DOHH2 (cell line): Measurements from ENCODE around the gene CBFB.

Experiments used
- H3F3A ChIP-seq: fragments of 200-600 bp; sonication (generic), shearing (Covaris generic); 2 replicates; pipeline ENCODE4 v1.6.0; 2016; ENCODE audit warnings: antibody characterized with exemption, mild to moderate bottlenecking; ENCODE audit not compliant: control insufficient read depth, insufficient read depth
- H3K27ac ChIP-seq: fragments of 200-600 bp; sonication (generic); 2 replicates; pipeline ENCODE4 v1.5.1; 2014; ENCODE audit warnings: low read depth, mild to moderate bottlenecking, low read length, moderate library complexity
- H3K27me3 ChIP-seq: fragments of 200-600 bp; sonication (generic); 2 replicates; pipeline ENCODE4 v1.6.1; 2014; ENCODE audit warnings: mild to moderate bottlenecking, low read length, mixed read lengths; ENCODE audit not compliant: control insufficient read depth
- H3K36me3 ChIP-seq: fragments of 200-600 bp; sonication (generic); 2 replicates; pipeline ENCODE4 v1.6.1; 2014; ENCODE audit warnings: mild to moderate bottlenecking, low read length, moderate library complexity, mixed read lengths; ENCODE audit not compliant: control insufficient read depth
- H3K4me1 ChIP-seq: fragments of 200-600 bp; sonication (generic); 2 replicates; pipeline ENCODE4 v1.6.1; 2014; ENCODE audit warnings: mild to moderate bottlenecking, low read length, mixed read lengths; ENCODE audit not compliant: control insufficient read depth
- H3K4me2 ChIP-seq: fragments of 200-600 bp; sonication (generic); 2 replicates; pipeline ENCODE4 v1.6.0; 2014; ENCODE audit warnings: mild to moderate bottlenecking, low read length, moderate library complexity
- H3K4me3 ChIP-seq: fragments of 200-600 bp; sonication (generic); 2 replicates; pipeline ENCODE4 v1.5.1; 2014; ENCODE audit warnings: mild to moderate bottlenecking, low read length, mixed read lengths
- H3K79me2 ChIP-seq: fragments of 200-600 bp; sonication (generic); 2 replicates; pipeline ENCODE4 v1.6.1; 2014; ENCODE audit warnings: mild to moderate bottlenecking, low read length, mixed read lengths; ENCODE audit not compliant: control insufficient read depth
- H3K9me2 ChIP-seq: fragments of 200-600 bp; sonication (generic); replicated peaks from 2 replicates; pipeline ENCODE4 v1.6.1; 2014; ENCODE audit warnings: mild to moderate bottlenecking, low read length, mixed read lengths; ENCODE audit not compliant: control insufficient read depth
- H3K9me3 ChIP-seq: fragments of 200-600 bp; sonication (generic); 2 replicates; pipeline ENCODE4 v1.6.1; 2014; ENCODE audit warnings: antibody characterized with exemption, low read length, mixed read lengths; ENCODE audit not compliant: control insufficient read depth, insufficient read depth
- H4K20me1 ChIP-seq: fragments of 200-600 bp; sonication (generic); 2 replicates; pipeline ENCODE4 v1.6.0; 2014; ENCODE audit warnings: low read depth, mild to moderate bottlenecking, antibody characterized with exemption, low read length, moderate library complexity; ENCODE audit not compliant: control insufficient read depth, insufficient read depth
- EZH2phosphoT487 ChIP-seq: fragments of 200-600 bp; sonication (generic); IDR thresholded peaks from 2 replicates; pipeline ENCODE4 v1.6.1; 2017; ENCODE audit warnings: borderline replicate concordance, mild to moderate bottlenecking, antibody characterized with exemption, low read length, moderate library complexity, mixed read lengths
- TF ChIP-seq, protein P1 (sequence below): fragments of 200-600 bp; sonication (generic); IDR thresholded peaks from one replicate; pipeline ENCODE4 v1.5.1; 2014; ENCODE audit warnings: antibody characterized with exemption, mild to moderate bottlenecking, low read depth, low read length; ENCODE audit not compliant: poor library complexity, severe bottlenecking

Gene CBFB

DNA sequence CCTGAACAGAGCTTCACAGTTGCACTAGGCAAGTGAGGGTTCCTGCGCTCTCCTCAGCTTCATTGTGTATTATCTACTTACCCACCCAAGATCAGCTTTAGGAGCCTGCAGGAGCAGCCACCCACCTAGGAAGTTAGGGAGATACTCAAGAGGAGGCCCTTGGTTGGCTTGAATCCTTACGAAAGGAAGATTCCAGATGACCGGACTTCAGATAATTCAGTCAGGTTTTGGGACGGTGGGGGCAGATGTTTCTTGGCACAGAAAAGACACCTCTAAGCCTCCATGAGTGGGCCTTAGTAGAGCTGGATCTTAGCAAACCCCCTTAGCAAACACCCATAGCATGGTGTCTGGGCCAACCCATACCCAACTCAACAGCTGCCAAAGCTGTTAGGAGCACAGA, 2.4 kb upstream of the CBFB start:
- TF ChIP-seq EZH2phosphoT487 = no peak
- TF ChIP-seq, protein P1, sequence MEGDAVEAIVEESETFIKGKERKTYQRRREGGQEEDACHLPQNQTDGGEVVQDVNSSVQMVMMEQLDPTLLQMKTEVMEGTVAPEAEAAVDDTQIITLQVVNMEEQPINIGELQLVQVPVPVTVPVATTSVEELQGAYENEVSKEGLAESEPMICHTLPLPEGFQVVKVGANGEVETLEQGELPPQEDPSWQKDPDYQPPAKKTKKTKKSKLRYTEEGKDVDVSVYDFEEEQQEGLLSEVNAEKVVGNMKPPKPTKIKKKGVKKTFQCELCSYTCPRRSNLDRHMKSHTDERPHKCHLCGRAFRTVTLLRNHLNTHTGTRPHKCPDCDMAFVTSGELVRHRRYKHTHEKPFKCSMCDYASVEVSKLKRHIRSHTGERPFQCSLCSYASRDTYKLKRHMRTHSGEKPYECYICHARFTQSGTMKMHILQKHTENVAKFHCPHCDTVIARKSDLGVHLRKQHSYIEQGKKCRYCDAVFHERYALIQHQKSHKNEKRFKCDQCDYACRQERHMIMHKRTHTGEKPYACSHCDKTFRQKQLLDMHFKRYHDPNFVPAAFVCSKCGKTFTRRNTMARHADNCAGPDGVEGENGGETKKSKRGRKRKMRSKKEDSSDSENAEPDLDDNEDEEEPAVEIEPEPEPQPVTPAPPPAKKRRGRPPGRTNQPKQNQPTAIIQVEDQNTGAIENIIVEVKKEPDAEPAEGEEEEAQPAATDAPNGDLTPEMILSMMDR = no peak
- Histone ChIP-seq H3K79me2 (peaks cover 30% of the 10 kb centered on the region), H3F3A (no peaks in the 10 kb centered on the region), H3K27ac (no peak overlapping the region), H3K4me1 (peaks cover 28% of the 10 kb centered on the region), H3K36me3 (peaks cover 22% of the 10 kb centered on the region), H4K20me1 (no peaks in the 10 kb centered on the region), H3K9me3 (no peaks in the 10 kb centered on the region), H3K4me3 (no peak overlapping the region), H3K4me2 (no peak overlapping the region), H3K9me2 (no peaks in the 10 kb centered on the region), H3K27me3 (no peaks in the 10 kb centered on the region)

DNA sequence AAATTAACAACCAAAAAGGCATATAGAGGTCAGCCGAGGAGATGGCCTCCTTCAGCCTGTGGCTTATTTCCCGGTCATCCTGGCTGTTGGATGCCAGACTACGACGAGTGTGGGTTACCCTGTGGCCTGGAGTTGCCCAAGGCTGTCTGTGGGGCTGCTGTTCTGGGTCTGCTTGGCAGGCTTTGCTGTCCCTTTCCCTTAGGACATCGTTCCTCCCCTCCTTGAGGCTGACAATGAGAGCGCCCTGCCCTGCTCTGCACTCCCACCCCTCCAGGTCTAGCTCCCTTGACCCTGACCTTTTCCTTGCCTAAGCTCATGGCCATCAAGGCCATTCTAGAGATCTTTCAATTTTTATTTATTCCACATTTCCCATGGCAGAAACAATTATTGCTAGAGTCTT, 1.9 kb upstream of the CBFB start:
- no peak overlapping the region for H3K4me2 ChIP-seq
- no peaks in the 10 kb centered on the region for H4K20me1 ChIP-seq
- H3K9me2 ChIP-seq = no peaks in the 10 kb centered on the region
- H3K9me3 ChIP-seq = no peaks in the 10 kb centered on the region
- H3K79me2 ChIP-seq = peaks cover 35% of the 10 kb centered on the region
- peaks cover 32% of the 10 kb centered on the region for H3K4me1 ChIP-seq
- peaks cover 3% of the 10 kb centered on the region; the same call in 1 of the 2 replicates for H3F3A ChIP-seq
- no peak overlapping the region for H3K4me3 ChIP-seq
- TF ChIP-seq, protein P1 = no peak
- no peak for TF ChIP-seq EZH2phosphoT487
- H3K36me3 ChIP-seq = peaks cover 27% of the 10 kb centered on the region
- H3K27ac ChIP-seq = no peak overlapping the region
- no peaks in the 10 kb centered on the region for H3K27me3 ChIP-seq

DNA sequence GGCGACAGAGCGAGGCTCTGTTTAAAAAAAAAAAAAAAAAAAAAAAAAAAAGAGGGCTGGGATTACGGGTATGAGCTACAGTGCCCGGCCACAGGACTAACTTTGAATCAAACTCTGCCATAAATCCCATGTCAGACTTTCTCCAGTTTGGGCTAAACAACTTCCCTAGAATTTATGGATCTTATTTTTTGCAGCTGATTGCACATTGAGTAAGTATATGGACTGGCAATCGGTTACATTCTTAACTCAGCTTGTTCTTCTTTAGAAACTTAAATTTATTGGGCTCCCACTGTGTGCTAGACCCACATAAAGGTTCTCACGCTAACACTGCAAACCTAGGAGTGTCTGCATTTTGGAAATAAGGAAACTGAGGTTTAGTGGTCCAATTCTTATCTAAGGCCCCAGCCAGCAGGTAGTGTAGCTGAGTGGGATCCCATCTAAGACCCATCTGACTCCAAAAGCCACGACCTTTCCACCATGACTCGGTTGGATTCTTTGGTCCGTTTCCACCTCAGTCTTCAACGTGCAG, 718 bp upstream of the CBFB start:
- Histone ChIP-seq H3K4me3 (peak overlapping the region; percentile 87), H3K27ac (peak overlapping the region; percentile 70), H3K79me2 (peaks cover 47% of the 10 kb centered on the region), H3K36me3 (peaks cover 38% of the 10 kb centered on the region), H3F3A (peaks cover 3% of the 10 kb centered on the region; the same call in 1 of the 2 replicates), H4K20me1 (no peaks in the 10 kb centered on the region), H3K27me3 (no peaks in the 10 kb centered on the region), H3K9me3 (no peaks in the 10 kb centered on the region), H3K9me2 (no peaks in the 10 kb centered on the region), H3K4me1 (peaks cover 37% of the 10 kb centered on the region), H3K4me2 (peak overlapping the region; percentile 99)
- TF ChIP-seq EZH2phosphoT487 = no peak
- TF ChIP-seq, protein P1 = no peak
